Tibial nerve (tissue), 4 donors: Measurements from ENCODE around the gene KIF6. TPM values are rescaled to one million over a fixed set of nuclear protein-coding genes. Genes with fewer than 3 reads are reported as not detected.

Experiments
- DNase-seq, 2 donors: peaks; one replicate each; pipeline ENCODE4 v3.0.0-alpha.2; 2019; ENCODE audit warnings: low spot score in 2 of 2
- H3K27ac ChIP-seq, 4 donors: fragments of 200-600 bp; sonication (generic) in 3 of 4; one replicate each; pipeline ENCODE4 v1.5.1; 2017 to 2019; ENCODE audit warnings: mild to moderate bottlenecking in 1 of 4
- H3K27me3 ChIP-seq, 2 donors: fragments of 200-600 bp; sonication (generic) in 1 of 2; one replicate each; pipeline versions ENCODE4 v1.5.1 to v1.6.0; 2017 to 2019
- H3K36me3 ChIP-seq, 3 donors: fragments of 200-600 bp; sonication (generic); one replicate each; pipeline ENCODE4 v1.5.1; 2018 to 2019
- H3K4me1 ChIP-seq, 4 donors: fragments of 200-600 bp; sonication (generic) in 3 of 4; one replicate each; pipeline ENCODE4 v1.5.1; 2017 to 2019
- H3K4me3 ChIP-seq, 4 donors: fragments of 200-600 bp; sonication (generic) in 3 of 4; one replicate each; pipeline ENCODE4 v1.5.1; 2017 to 2019; ENCODE audit warnings: mild to moderate bottlenecking in 1 of 4, moderate library complexity in 1 of 4
- H3K9me3 ChIP-seq, 4 donors: fragments of 200-600 bp; sonication (generic) in 3 of 4; one replicate each; pipeline ENCODE4 v1.5.1; 2017 to 2019
- CTCF ChIP-seq, 5 experiments: fragments of 200-600 bp in 3 of 5; fragments of 450-650 bp in 2 of 5; sonication (generic) in 3 of 5; IDR thresholded peaks; one replicate each; pipeline ENCODE4 v1.5.1; 2016 to 2019; ENCODE audit warnings: antibody characterized with exemption in 5 of 5, mild to moderate bottlenecking in 3 of 5, moderate library complexity in 2 of 5
- EP300 ChIP-seq, 2 donors: sonication (generic); formaldehyde crosslinking; IDR thresholded peaks; one replicate each; pipeline ENCODE4 v1.6.1; 2017; ENCODE audit warnings: antibody characterized with exemption in 2 of 2, mild to moderate bottlenecking in 1 of 2
- POLR2A ChIP-seq, 2 donors: fragments of 450-650 bp; IDR thresholded peaks; one replicate each; pipeline ENCODE4 v1.6.1; 2017; ENCODE audit warnings: antibody characterized with exemption in 2 of 2, mild to moderate bottlenecking in 2 of 2, moderate library complexity in 2 of 2
- whole genome bisulfite sequencing, 2 donors: methylation state at CpG; one replicate each; pipeline ENCODE4 v1.1.5; 2018; 5-methylcytosine and 5-hydroxymethylcytosine counted together
- total RNA-seq, 4 donors: library from RNA; depleted of rRNA; stranded (reverse); fragments of >200 nt; gene quantifications; one replicate each; pipeline ENCODE4 v1.1.0, GENCODE V29; 2016

The KIF6 gene
- total RNA-seq, 4 donors from 2014 or later: 0.22 to 0.59 TPM; not detected in 2

- Histone ChIP-seq H3K4me3 (no peak overlapping the region), H3K27me3 (no peaks in the 10 kb centered on the region), H3K36me3 (no peaks in the 10 kb centered on the region), H3K4me1 (no peaks in the 10 kb centered on the region), H3K27ac (no peak overlapping the region), H3K9me3 (peaks cover 0 to 11% (median 3%) of the 10 kb centered on the region in 4 donors)
- 38 to 70% methylated on average over 1 of the region's 1 CpG for WGBS, 2 donors
- TF ChIP-seq EP300 (IDR thresholded peaks at IDR 0.05) (no peak), POLR2A (IDR thresholded peaks at IDR 0.05) (no peak), CTCF (IDR thresholded peaks at IDR 0.05) (no peak)
- no peak for DNase-seq
Measured at GRCh38 chr6:39466631-39467030, 258.6 kb downstream of the KIF6 start.

GRCh38 chr6:39465539-39465938 is 259.7 kb downstream of the KIF6 start:
- Histone ChIP-seq H3K27ac (no peak overlapping the region), H3K36me3 (no peaks in the 10 kb centered on the region), H3K4me3 (no peak overlapping the region), H3K4me1 (no peaks in the 10 kb centered on the region), H3K27me3 (no peaks in the 10 kb centered on the region), H3K9me3 (peaks cover 0 to 13% (median 3%) of the 10 kb centered on the region in 4 donors)
- DNase-seq: no peak
- WGBS, 2 donors: 24 to 47% methylated on average over 1 of the region's 1 CpG
- no peak for TF ChIP-seq POLR2A (IDR thresholded peaks at IDR 0.05)
- TF ChIP-seq EP300 (IDR thresholded peaks at IDR 0.05): no peak
- TF ChIP-seq CTCF (IDR thresholded peaks at IDR 0.05): no peak

GRCh38 chr6:39464067-39464466 is 261.1 kb downstream of the KIF6 start:
- no peak for DNase-seq
- Histone ChIP-seq H3K4me3 (no peak overlapping the region), H3K36me3 (no peaks in the 10 kb centered on the region), H3K27ac (no peak overlapping the region), H3K27me3 (no peaks in the 10 kb centered on the region), H3K4me1 (no peaks in the 10 kb centered on the region), H3K9me3 (peaks cover 0 to 16% (median 3%) of the 10 kb centered on the region in 4 donors)
- 62 to 78% methylated on average over 5 of the region's 5 CpGs for WGBS, 2 donors
- TF ChIP-seq POLR2A (IDR thresholded peaks at IDR 0.05) (no peak), EP300 (IDR thresholded peaks at IDR 0.05) (no peak), CTCF (IDR thresholded peaks at IDR 0.05) (no peak)

GRCh38 chr6:39453956-39454524 is 271.2 kb downstream of the KIF6 start:
- TF ChIP-seq EP300 (IDR thresholded peaks at IDR 0.05): no peak
- no peak for TF ChIP-seq POLR2A (IDR thresholded peaks at IDR 0.05)
- TF ChIP-seq CTCF (IDR thresholded peaks at IDR 0.05): no peak
- no peak overlapping the region for H3K27ac ChIP-seq
- H3K9me3 ChIP-seq: peaks cover 0 to 7% (median 0%) of the 10 kb centered on the region in 4 donors
- 91 to 98% methylated on average over 2 of the region's 2 CpGs for WGBS, 2 donors
- no peak for DNase-seq
- no peak overlapping the region for H3K4me3 ChIP-seq
- no peaks in the 10 kb centered on the region for H3K4me1 ChIP-seq
- no peaks in the 10 kb centered on the region for H3K36me3 ChIP-seq
- H3K27me3 ChIP-seq: no peaks in the 10 kb centered on the region

GRCh38 chr6:39453241-39453640 is 272.0 kb downstream of the KIF6 start:
- TF ChIP-seq EP300 (IDR thresholded peaks at IDR 0.05): no peak
- no peak for TF ChIP-seq CTCF (IDR thresholded peaks at IDR 0.05)
- no peak for TF ChIP-seq POLR2A (IDR thresholded peaks at IDR 0.05)
- H3K9me3 ChIP-seq: peaks cover 0 to 7% (median 0%) of the 10 kb centered on the region in 4 donors
- H3K27me3 ChIP-seq: no peaks in the 10 kb centered on the region
- no peak overlapping the region for H3K4me3 ChIP-seq
- WGBS, 2 donors: 54 to 58% methylated on average over 5 of the region's 5 CpGs
- H3K4me1 ChIP-seq: no peaks in the 10 kb centered on the region
- H3K36me3 ChIP-seq: no peaks in the 10 kb centered on the region
- H3K27ac ChIP-seq: no peak overlapping the region
- no peak for DNase-seq
